GM18868 (cell line): ENCODE results near the gene GPR85.
A peak's percentile ranks its signal among the peaks of the same experiment; 100 is the strongest.
"Not testable (repeated sequence)": the region's sequence is repeated elsewhere in the genome, so short reads cannot be mapped to it uniquely, and the experiment has no call there.

ENCODE experiments used
- ATAC-seq: cut with Tn5 transposase; IDR thresholded peaks from one replicate; pipeline ENCODE4 v1.9.1; 2021; ENCODE audit warnings: mild to moderate bottlenecking, moderate library complexity; ENCODE audit not compliant: unreplicated experiment

Gene GPR85

DNA sequence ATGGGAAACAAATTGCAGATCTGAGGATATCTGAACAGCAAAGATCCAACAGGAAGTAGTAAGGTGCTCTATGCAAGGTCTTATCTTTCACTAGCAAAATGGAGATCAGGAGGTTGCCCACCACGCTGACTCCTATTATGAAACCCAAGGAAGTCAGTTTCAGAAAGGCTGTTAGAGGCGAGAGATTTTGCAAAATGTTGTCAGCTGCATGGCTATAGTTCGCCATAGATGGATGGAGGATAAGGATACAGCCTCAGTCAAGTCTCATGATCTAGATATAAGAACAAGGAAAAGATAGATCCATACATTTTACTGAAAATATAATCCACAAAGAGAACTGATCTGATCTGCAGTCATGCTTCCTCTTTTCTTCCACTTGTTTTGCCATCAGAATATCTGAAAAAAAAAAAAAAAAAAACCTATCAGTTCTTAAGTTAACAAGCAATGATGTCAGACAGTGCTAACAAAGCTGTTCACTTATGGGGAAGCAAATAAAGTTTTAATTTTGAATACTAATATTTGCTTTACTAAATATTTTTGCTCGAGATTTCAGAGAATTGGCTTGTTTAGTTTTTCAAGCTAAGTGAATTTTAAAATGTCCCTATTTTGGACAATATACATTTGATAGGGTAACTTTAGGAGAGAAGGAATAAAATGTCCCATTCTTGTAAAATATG, 2.0 kb downstream of the GPR85 start:
- no peak for ATAC-seq

DNA sequence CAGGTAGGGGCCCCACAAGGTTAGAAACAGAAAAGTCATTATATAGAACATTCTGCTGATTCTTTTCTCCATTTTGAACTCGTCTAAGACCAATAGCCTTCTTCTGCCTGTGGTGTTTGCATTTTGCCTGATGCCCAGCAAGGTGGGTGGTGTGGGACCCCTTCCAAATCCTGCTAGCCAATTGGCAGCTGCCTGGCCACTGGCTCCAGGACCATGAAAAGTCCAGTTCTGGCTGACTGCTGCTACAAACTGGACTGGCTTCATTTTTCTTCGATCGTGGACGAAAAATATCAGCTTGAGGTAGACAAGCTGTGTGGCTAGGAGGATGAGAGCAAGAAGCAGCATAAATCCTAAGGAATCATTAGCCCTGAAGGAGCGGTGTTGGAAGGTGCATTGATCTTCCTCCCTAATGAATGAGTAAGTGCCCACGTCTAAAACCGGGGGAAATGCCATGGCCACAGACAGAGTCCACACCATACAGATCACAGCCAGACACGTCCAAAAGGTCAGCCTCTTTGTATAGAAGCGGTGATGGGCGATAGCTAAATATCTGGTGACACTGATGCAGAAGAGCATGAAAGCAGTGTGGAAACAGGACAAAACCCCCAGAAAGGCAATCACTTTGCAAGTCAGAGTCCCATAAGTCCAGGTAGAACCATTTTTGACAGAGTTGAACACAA, 2.7 kb downstream of the GPR85 start:
- no peak for ATAC-seq

DNA sequence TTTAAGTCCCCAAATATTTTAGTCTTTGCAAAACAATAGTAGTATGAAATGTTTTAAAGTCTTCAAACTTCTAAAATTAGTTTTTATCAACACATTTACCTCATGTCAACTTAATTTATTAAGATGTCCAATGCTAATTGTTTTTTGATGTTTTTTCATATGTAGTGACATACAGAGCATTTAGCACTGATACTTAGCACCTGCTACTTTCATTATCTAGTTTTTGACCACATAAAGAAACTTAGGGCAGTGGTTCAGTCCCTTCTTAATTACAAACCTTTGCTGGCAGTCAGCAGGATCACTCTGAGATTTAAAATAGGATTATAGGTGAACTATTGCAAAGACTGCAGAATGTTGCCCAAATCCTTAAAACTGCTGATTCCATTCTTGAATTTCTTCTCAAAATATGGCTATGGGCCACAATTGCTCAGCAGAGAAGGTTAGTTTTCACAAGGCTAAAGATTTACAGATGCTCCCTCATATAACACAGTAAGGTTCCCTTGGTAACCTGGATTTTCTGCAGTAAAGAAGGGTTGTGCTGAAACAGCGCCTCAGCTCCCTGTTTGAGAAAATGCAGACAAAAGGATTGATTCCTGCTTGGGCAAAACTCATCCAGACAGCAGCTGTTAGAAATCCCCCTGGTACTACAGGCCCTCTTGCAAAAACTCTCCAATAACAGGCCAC, 3.4 kb downstream of the GPR85 start:
- ATAC-seq = peak; percentile 45

DNA sequence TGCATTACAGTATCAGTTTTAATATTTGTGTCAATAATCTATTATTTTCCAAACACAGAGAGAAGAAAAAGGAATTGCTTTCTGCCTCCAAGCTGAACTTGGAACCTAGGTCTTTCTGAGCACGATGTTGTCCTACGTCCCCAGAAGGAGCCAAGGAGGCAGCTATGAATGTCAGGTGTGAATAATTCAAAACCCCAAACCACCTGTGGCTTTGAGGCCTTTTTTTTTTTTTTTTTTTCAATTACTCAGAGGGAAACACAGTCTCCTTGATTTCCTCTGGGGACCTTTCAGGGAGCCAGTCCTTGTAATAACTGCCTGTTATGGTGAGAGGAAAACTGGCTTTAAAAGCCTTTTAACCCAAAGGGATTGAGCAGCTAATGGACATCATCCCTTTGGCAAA, 8.3 kb downstream of the GPR85 start:
- no peak for ATAC-seq

DNA sequence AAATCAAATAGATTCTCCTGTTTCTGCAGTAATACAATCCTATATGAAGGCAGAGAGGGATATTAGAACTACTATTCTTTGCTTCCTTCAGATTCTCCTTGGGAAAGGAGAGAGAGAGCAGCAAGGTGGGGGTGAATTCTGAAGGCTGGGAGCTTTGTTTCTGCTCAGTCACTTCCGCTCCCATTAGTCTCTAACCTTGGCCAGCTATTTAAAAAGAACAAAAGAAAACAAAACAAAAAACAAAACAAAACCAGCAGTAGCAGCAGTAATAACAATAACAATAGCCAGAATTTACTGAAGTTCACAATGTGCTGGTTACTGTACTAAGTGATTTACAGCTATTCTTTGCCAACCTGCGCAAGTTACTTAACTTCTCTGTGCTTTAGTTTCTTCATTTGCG, 9.9 kb downstream of the GPR85 start:
- no peak for ATAC-seq

DNA sequence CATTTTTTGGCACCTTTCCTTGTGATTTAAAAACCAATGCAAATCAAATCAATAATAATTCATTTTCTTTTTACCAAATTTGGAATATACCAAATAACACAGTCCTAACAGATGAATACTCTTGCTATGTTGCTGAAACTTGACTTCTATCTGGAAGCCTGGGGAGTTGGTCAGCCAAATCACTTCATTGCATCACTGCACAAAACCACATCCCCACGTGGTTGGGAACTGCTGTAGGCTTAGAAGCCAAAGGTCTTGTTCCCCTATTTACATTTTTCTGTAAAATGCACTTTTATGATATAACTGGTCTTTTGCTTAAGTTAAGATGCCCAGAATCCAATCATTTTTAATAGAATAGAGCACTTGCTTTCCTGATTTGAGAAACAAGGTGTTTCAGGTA, 15.2 kb downstream of the GPR85 start:
- ATAC-seq = peak; percentile 75

DNA sequence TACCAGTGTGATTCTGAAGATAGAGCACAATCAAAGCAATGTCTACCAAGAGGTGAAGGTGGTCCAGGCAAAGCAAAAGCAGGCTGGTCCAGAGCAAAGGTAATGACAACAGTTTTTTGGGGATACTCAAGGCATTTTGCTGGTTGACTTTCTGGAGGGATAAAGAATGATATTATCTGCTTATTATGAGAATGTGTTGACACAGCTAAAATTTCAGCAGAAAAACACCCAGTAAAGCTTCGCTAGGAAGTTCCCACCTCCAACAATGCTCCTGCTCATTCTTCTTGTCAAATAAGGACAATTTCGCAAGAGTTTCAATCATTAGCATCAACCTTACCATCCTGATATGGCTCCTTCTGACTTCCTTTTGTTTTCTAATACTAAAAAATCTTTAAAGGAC, 24.1 kb downstream of the GPR85 start:
- no peak for ATAC-seq

DNA sequence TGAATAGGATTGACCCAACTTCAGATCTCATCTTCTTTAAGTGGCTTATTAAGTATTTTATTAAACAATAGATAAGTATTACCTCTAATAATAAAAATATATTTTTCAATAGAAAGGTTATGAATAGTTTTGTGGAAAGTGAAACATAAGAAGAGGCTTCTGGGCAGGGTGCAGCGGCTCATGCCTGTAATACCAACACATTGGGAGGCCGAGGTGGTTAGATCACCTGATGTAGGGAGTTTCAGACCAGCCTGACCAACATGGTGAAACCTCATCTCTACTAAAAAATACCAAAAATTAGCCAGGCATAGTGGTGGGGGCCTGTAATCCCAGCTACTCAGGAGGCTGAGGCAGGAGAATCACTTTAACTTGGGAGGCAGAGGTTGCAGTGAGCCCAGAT, 26.5 kb downstream of the GPR85 start:
- peak; percentile 82 for ATAC-seq

DNA sequence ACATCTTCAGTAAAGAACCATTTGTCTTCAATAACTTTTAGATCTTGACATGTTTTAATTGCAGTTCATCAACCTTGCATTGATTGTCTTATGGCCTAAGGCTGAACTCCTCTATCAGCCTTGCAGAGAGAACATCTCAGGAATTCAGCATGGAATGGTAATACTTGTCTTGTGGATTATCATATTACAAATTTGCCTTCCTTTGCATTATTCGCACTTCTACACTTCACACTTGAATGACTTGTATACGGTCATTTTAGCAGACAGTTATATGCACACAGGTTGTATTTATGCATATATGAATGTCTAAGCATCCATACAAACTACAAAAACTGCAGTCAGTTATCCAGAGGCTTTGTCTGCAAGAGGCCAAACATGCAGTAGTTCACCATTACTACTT, 31.7 kb downstream of the GPR85 start:
- no peak for ATAC-seq

DNA sequence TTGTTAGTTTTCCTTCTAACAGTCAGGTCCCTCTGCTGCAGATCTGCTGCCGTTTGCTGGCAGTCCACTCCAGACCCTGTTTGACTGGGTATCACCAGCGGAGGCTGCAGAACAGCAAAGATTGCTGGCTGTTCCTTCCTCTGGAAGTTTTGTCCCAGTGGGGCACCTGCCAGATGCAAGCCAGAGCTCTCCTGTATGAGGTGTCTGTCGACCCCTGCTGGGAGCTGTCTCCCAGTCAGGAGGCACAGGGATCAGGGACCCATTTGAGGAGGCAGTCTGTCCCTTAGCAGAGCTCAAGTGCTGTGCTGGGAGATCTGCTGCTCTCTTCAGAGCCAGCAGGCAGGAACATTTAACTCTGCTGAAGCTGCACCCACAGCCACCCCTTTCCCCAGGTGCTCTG, 32.4 kb downstream of the GPR85 start:
- ATAC-seq = not testable (repeated sequence)

DNA sequence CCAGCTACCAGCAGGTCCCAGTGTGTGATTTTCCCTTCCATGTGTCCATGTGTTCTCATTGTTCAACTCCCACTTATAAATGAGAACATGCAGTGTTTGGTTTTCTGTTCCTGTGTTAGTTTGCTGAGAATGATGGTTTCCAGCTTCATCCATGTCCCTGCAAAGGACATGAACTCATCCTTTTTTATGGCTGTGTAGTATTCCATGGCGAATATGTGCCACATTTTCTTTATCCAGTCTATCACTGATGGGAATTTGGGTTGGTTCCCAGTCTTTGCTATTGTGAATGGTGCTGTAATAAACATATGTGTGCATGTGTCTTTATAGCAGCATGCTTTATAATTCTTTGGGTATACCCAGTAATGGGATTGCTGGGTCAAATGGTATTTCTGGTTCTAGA, 37.4 kb downstream of the GPR85 start:
- ATAC-seq = not testable (repeated sequence)

DNA sequence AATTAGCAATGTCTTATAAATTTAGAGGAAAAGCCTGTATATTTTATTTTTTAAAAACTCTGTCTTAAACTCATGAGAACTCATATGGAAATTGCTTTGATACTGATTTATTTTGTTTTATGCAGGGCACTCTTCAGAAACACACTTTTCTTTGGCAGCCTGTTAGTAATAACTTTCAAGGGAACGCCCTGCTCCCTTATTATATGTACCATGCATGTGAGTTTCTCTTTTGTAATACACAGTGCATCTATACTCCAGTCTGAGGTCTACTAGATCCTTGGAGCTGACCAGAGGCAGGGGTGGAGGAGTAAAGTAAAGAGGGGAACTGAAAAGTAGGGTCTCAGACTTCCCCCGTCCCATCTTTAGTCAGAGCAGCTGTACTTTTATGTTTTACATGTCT, 40.2 kb downstream of the GPR85 start:
- ATAC-seq = no peak

DNA sequence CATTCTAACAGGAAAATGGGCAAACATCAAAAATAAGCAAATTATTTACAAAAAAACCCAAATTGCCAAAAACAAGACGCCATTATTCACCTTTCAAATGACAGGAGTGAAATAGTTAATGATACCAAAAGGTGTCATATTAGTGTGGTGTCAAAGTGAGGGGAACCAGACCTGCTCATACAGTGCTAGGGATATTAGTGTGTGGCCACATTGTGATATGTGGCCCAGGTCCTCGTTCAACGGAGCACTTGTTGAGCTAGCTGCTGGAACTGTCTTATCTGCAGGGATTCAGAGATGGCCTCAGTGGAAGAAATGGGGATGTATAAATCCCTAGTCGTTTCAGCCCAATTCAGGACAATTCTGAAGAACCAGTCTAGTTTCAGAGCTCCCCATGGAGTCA, 41.2 kb downstream of the GPR85 start:
- no peak for ATAC-seq

DNA sequence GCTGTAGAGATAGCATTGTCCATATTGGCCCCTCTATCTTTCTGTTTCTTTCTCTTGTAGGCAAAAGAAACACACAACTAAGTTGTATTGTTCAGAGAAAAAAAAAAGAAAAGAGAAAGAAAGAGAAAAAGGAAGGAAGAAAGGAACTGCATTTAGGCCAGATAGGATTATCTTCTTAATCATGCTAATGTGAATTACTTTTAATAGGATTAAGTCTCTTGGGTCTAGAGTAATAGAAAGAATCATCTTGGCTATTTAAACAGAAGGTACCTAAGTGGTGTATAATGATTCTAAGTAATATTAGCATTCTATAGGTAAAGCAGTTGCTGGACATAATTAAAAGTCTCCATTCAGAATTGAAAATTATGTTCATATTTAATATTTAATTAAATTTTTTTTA, 42.2 kb downstream of the GPR85 start:
- ATAC-seq = no peak

DNA sequence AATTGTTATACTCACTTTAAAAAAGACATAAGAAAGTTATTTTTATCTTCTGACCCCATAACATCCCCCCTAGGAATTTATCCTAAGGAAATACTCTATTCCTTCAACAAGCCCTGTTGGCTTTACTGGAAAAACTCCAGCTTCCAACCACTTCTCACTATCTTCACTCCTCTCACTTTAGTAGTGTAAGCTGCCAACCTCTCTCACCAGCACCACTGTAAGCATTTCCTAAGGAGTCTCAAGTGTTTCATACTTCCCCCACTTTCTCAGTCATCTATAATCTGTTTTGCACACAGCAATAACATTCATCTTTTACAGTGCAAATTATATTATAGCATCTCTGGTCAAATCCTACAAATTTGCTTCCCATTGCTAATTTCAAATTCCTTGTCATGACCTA, 45.8 kb downstream of the GPR85 start:
- ATAC-seq = no peak

DNA sequence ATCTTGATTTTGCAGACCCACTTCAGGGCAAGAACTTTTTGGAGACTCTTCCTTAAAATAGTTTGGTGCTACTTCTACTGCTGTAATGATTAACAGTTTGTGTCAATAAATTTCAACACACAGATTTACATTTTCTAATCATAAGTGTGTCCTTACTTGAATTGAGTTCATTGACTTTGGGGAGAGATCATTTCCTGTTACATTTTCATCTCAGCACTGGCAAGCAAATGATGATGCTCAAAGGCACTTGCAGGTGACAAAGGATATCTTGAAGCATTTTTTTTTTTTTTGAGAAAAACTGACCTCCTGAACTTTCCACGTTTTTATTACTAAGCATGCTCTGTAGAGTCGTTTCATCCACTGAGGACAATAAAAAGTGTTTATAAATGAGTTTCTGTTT, 52.7 kb downstream of the GPR85 start:
- no peak for ATAC-seq
